Right hindlimb (tissue), 1 donor: Measurements from ENCODE around the gene HOXB7.
A peak's percentile ranks its signal among the peaks of the same experiment; 100 is the strongest.

Source experiments
- DNase-seq: peaks from one replicate; pipeline ENCODE4 v3.0.0-alpha.2; 2018

The HOXB7 gene

GRCh38 chr17:48606892-48607614 lies 3.8 kb downstream of the HOXB7 start:
- no peak for DNase-seq

- DNase-seq = no peak
Observed at GRCh38 chr17:48605991-48606891, 4.6 kb downstream of the HOXB7 start.

DNA sequence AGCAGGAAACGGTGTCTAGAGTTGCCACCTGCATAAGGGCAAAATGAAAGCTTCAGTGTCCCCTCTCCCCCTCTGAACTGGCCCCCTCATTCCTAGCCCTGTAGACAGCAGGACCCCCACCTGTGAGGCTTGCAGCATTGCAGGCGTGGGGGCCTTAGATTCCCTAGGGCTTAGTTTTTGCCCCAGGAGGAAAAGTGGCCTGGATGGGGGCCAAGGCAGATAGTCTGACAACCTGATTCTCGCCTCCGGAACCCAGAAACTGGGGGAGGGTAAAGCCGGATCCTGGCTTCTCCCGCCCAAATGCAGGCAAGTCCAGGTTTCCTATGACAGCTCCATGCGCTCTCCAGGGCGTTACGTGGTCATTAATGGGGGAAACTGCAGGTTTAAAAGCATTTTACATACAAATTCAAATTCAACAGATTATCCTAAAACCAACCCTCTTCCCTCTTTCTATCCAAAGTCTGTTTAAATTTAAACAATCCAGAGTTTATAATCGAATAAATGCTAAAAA lies 5.4 kb downstream of the HOXB7 start:
- no peak for DNase-seq

GRCh38 chr17:48604770-48605329 lies 6.0 kb downstream of the HOXB7 start, which contains the start of gene HOXB6:
HOXB6 (minus strand) TSS chr17:48604986; CDS start chr17:48598150, 6,836 bp downstream.
- no peak for DNase-seq

DNA sequence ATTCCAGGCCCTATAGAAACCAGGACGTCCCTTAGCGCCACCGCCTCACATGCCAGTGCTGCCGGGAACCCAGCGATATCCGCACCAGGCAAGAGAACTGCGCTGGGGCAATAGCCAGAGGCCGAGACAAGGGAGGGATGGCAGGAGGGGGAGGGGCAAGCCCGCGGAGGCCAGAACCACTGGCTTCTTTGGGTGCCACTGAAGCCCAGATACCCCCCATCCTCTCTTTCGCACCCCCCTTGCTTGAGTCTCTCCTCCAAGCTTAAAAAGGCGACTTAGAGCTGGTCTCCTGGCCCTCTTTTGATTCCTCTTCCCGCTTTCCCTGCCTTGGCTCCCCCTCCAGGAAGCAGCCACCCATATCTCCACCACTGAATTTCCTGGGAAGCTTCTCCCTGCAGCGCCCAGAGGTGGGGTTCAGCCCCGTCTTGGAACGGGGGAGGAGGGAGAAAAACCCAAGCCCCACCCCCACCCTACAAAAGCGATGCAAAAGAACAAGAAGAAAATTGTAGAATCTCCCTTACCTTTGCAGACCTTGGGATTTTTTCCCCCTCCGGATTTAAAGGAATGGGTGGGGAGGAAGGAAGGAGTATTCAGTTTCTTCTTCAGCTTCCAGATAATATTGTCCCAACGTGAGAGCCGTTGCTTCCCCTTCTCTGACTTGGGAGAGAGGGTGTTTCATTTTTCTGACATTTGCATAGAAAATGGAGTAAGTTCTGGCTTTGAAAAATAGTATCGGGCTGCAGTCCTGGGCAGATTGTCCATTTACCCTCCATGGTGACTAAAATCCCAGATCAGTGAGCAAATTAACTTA lies 6.7 kb downstream of the HOXB7 start:
- DNase-seq = no peak

- DNase-seq = no peak
Observed at GRCh38 chr17:48601539-48602425, 9.0 kb downstream of the HOXB7 start.

DNA sequence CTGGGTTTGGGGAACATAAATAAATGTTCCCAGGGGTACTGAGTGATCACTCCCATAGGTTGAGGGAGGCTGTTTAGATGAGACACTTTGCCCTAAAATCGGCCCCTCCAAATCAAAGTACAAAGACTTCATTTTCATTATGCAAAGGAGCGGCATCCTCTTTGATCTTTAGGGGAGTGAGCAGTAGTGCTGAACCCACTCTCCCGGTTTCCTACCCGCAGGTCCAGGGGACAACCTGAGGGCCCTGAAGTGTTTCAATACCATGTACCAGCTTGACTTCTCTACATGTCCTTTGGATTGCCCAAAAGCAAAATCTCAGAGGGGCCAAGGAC lies 9.6 kb downstream of the HOXB7 start:
- DNase-seq = no peak

DNA sequence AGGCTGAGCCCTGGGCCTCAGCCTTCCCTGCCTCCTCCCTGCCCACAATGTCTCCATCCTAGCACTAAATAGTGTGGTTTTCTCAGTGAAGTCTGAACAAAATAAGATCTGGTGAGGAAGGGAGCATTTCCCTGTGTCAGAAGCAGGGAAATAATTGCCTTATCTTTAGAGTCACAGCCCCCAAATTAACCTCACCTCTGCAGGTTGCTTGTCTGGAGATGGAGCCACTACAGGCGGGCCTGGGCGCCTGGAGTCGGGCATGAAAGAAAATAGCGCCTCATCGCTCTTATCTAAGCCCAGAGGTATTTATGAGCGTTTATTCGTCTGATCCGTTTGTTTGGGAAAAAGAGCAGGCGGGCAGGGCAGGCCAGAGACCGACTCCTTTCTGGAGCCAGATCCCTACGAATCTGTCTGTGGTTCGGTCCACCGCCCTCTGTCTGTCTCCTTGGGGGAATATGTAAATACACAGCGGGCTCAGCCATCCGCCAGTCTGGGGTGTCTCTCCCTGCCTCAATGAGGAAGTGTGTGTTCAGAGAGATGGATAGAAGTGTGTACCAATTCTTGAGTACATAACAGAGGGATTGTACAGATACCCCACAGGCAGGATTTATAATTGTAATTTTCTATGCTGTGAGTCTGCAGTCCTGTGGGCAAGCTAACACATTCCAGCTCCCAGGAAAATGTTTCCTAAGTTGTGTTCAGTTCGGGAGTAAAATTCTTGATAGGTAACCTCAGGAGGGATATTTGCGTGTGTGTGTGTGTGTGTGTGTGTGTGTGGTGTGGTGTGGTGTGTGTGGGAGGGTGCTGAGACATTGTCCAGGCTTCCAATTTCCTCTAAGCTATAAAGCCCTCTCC lies 10.3 kb downstream of the HOXB7 start:
- DNase-seq = no peak

DNA sequence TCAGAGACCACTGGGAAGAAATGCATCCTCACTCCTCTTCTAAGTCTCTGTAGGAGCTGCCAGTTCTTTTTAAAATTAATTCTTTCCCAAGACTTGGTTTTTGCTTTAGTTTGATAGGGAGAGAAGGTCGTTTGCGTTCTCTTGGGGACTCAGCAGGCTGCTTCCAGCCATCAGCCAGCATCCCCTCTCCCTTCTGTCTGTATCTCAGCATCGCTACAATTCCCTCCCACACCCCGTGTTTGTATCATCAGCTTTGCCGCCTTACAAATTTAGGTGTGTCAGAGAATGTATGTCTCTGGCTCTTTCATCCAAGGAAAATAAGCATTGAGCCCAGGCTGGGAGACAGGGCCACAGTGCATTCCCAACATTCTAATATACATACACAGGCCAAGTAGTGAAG lies 11.5 kb downstream of the HOXB7 start:
- DNase-seq = no peak

GRCh38 chr17:48598736-48599135 lies 12.1 kb downstream of the HOXB7 start:
- DNase-seq = no peak

DNA sequence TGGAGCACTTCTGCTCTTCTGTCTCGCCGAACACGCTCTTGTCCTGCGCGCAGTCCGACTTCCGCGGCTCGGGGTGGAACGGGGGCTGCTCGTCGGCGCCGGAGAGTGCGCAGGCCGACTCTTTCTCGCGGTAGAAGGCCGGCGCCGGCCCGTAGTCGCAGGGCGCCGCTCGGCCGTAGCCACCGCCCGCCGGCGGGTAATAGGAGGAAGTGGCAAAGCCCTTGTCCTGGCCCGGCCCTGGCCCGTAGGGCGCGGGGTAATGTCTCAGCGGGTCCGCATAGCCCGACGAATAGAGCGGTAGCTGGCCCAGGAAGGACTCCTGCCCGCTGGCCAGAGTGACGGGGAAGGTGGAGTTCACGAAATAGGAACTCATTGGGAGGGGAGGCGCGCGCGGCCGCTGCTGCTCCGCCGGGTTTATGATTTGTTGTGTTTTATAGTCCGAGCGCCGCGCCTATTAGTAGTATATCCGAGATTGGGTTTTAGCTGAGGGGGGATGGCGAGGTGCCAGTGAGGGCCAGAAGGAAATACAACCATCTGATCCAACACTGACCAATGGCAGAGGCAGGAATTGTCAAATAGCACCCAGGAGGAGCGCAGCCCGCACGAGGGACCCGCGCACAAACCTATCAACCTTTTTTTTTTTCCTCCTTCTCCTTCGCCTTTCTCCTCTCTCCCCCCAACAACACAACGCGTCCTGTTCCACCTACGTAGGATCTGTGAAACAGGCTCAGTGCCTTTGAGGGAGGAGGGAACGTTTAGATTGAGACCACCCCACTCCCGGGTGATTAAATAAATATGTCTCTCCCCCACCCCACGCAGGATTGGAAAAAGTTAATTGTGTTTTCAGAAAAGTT lies 12.8 kb downstream of the HOXB7 start:
- DNase-seq = no peak

GRCh38 chr17:48597528-48597777 lies 13.4 kb downstream of the HOXB7 start:
- no peak for DNase-seq

DNA sequence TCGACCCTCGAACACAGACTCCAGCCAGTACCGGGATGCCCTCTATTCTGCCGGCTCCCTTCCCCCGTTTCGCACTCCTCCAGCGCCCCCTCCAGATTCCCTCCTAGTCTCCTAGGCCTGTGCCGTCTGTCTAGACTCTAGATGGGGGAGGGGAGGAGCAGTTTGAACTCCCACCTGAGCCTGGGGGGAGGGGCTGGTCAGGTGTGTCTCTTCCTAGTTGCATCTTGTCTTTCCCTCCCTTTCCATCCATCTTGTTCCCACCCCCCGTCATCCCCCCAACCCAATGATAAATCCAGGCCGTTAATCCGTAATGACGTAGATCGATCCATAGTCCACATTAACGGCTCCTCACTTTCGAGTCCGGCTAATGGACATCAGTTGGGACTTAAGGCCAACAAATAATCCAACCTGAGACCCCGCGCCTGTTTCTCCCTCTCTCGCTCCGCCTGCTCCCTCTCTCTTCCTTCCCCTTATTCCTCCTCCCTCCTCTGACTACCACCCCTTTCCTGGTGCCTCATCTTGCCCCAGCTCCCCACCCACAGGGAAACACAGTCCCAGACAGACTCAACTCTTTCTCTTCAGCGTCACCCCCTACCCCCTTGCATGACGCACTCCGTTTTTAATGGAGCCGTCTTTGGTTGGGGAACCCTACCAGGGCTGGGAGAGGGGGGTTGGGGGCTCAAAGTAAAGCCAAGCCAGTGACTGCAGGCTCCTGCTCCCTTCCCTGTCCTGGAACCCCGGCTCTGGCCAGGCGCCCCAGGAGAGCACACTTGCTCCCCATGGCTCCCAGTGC lies 13.9 kb downstream of the HOXB7 start:
- no peak for DNase-seq

- DNase-seq = no peak
Observed at GRCh38 chr17:48596000-48596734, 14.7 kb downstream of the HOXB7 start.

- DNase-seq = no peak
Observed at GRCh38 chr17:48595278-48595999, 15.4 kb downstream of the HOXB7 start.

DNA sequence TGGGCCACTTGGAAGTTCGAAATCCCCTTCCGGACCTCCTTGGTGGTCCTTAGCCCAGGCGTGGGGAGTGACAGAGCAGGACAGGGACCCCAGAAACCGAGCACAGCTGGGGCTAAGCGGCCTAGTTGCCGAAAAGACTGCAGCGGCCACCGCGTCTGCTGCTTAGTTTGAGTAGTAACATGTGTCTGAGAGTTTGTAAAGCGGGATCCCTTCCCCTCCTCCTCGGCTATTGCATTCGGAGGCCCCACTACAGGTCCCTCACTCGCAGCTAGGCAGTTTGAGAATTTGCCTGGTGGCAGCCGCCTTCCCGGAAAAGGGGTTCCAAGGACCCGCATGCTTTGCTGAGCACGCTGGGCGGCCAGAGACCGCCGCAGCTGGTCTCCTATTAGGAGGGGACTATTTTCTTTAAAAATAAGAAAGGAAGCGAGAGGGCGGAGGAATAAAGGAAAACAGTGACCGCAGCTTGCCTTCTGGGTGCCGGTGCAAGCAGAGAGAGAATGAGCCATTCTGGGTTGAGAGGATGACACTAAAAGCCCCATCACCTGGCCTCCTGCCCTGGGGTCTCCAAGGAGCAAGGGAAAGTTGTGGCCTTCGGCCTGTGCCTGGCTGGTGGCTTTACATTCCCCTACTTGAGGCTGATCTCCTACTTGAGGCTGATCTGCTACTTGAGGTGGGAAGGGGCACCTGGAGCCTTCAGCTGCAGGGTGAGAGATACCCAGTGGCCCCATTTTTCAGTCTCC lies 16.1 kb downstream of the HOXB7 start:
- DNase-seq = peak; percentile 20
